HG03060 (cell line): ENCODE results near the gene SLC52A3.
"Not testable (repeated sequence)": the region's sequence is repeated elsewhere in the genome, so short reads cannot be mapped to it uniquely, and the experiment has no call there.

Source experiments
- ATAC-seq: cut with Tn5 transposase; IDR thresholded peaks from one replicate; pipeline ENCODE4 v1.9.1; 2021; ENCODE audit warnings: low read depth, moderate number of reproducible peaks; ENCODE audit not compliant: unreplicated experiment

The SLC52A3 gene

GRCh38 chr20:731891-732560 lies 36.3 kb downstream of the SLC52A3 start:
- no peak for ATAC-seq

GRCh38 chr20:730005-730404 lies 38.3 kb downstream of the SLC52A3 start:
- ATAC-seq: no peak

GRCh38 chr20:728256-728944 lies 39.9 kb downstream of the SLC52A3 start:
- ATAC-seq: no peak

- ATAC-seq: no peak
Measured at GRCh38 chr20:726160-726559, 42.1 kb downstream of the SLC52A3 start.

- ATAC-seq: no peak
Measured at GRCh38 chr20:725491-725890, 42.8 kb downstream of the SLC52A3 start.

GRCh38 chr20:724797-725196 lies 43.5 kb downstream of the SLC52A3 start:
- not testable (repeated sequence) for ATAC-seq

- no peak for ATAC-seq
Measured at GRCh38 chr20:723756-724155, 44.5 kb downstream of the SLC52A3 start.

- no peak for ATAC-seq
Measured at GRCh38 chr20:722822-723644, 45.3 kb downstream of the SLC52A3 start.

GRCh38 chr20:721876-722275 lies 46.4 kb downstream of the SLC52A3 start:
- no peak for ATAC-seq

- no peak for ATAC-seq
Measured at GRCh38 chr20:719816-720215, 48.5 kb downstream of the SLC52A3 start.

GRCh38 chr20:719068-719467 lies 49.2 kb downstream of the SLC52A3 start:
- no peak for ATAC-seq

- no peak for ATAC-seq
Measured at GRCh38 chr20:717832-718231, 50.5 kb downstream of the SLC52A3 start.

- no peak for ATAC-seq
Measured at GRCh38 chr20:717271-717670, 51.0 kb downstream of the SLC52A3 start.

- no peak for ATAC-seq
Measured at GRCh38 chr20:714453-714852, 53.8 kb downstream of the SLC52A3 start.

GRCh38 chr20:711576-711975 lies 56.7 kb downstream of the SLC52A3 start:
- ATAC-seq: no peak

GRCh38 chr20:710780-711450 lies 57.4 kb downstream of the SLC52A3 start:
- no peak for ATAC-seq
